ENCODE data around the gene BPI.

BPI gene

DNA sequence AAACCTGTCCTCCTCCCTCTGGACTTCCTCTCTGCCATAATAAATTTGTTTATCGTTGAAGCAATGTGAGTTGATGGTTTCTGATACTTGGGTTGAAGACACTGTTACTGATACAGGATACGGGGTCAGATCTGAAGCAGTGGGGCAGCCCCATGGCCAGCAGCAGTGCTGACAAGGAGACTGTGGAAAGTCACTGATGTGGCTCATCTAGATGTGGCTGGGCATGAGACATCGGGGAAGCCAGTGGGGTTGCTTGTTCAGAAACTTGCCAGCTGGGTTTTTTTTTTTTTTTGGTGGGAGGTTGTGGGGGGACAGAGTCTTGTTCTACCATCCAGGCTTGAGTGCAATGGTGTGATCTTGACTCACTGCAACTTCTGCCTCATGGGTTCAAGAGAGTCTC lies 2.6 kb upstream of the BPI start:
- Histone ChIP-seq H3K79me2 (ENCODE audit: insufficient read depth, low read length) (no peaks in the 10 kb centered on the region), H3K36me3 (ENCODE audit: insufficient read depth, low read length) (no peaks in the 10 kb centered on the region)

GRCh38 chr20:38302786-38303185 lies 1.2 kb upstream of the BPI start:
- H3K27ac ChIP-seq (ENCODE audit: low read depth, low read length, poor library complexity, severe bottlenecking): no peak overlapping the region
- no peaks in the 10 kb centered on the region for H4K20me1 ChIP-seq (ENCODE audit: insufficient read depth, low read length)
- no peaks in the 10 kb centered on the region for H3K9me3 ChIP-seq (ENCODE audit: low read length)
- H3K9ac ChIP-seq (ENCODE audit: low read length): no peak overlapping the region
- H3K4me3 ChIP-seq (ENCODE audit: low read depth, low read length, poor library complexity, severe bottlenecking): no peak overlapping the region
- H3K4me2 ChIP-seq (ENCODE audit: low read length): no peak overlapping the region
- H3F3A ChIP-seq (ENCODE audit: insufficient read depth, low read length): no peaks in the 10 kb centered on the region
- no peaks in the 10 kb centered on the region for H3K9me2 ChIP-seq (ENCODE audit: low read depth, low read length)
- no peak overlapping the region for H2AFZ ChIP-seq (ENCODE audit: low read length)
- no peaks in the 10 kb centered on the region for H3K79me2 ChIP-seq (ENCODE audit: insufficient read depth, low read length)
- H3K27me3 ChIP-seq (ENCODE audit: insufficient read depth, low read length): no peaks in the 10 kb centered on the region
- H3K4me1 ChIP-seq (ENCODE audit: insufficient read depth, low read length, severe bottlenecking): no peaks in the 10 kb centered on the region
- H3K36me3 ChIP-seq (ENCODE audit: insufficient read depth, low read length): no peaks in the 10 kb centered on the region
- TF ChIP-seq, protein P1, sequence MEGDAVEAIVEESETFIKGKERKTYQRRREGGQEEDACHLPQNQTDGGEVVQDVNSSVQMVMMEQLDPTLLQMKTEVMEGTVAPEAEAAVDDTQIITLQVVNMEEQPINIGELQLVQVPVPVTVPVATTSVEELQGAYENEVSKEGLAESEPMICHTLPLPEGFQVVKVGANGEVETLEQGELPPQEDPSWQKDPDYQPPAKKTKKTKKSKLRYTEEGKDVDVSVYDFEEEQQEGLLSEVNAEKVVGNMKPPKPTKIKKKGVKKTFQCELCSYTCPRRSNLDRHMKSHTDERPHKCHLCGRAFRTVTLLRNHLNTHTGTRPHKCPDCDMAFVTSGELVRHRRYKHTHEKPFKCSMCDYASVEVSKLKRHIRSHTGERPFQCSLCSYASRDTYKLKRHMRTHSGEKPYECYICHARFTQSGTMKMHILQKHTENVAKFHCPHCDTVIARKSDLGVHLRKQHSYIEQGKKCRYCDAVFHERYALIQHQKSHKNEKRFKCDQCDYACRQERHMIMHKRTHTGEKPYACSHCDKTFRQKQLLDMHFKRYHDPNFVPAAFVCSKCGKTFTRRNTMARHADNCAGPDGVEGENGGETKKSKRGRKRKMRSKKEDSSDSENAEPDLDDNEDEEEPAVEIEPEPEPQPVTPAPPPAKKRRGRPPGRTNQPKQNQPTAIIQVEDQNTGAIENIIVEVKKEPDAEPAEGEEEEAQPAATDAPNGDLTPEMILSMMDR (IDR thresholded peaks at IDR 0.05; ENCODE audit: low read length): no peak
- no peak for TF ChIP-seq EZH2 (IDR thresholded peaks at IDR 0.05; ENCODE audit: borderline replicate concordance, low read length)

More for the DNA sequence above, 2.6 kb upstream of the BPI start:
- Histone ChIP-seq H3K27me3 (ENCODE audit: insufficient read depth, low read length) (no peaks in the 10 kb centered on the region), H3K4me2 (ENCODE audit: low read length) (no peak overlapping the region), H3K4me3 (ENCODE audit: low read depth, low read length, poor library complexity, severe bottlenecking) (no peak overlapping the region), H3K4me1 (ENCODE audit: insufficient read depth, low read length, severe bottlenecking) (no peaks in the 10 kb centered on the region), H3K9ac (ENCODE audit: low read length) (no peak overlapping the region), H4K20me1 (ENCODE audit: insufficient read depth, low read length) (no peaks in the 10 kb centered on the region), H3K9me3 (ENCODE audit: low read length) (no peaks in the 10 kb centered on the region), H3K27ac (ENCODE audit: low read depth, low read length, poor library complexity, severe bottlenecking) (no peak overlapping the region), H2AFZ (ENCODE audit: low read length) (no peak overlapping the region), H3F3A (ENCODE audit: insufficient read depth, low read length) (no peaks in the 10 kb centered on the region), H3K9me2 (ENCODE audit: low read depth, low read length) (no peaks in the 10 kb centered on the region)
- TF ChIP-seq, protein P1 (IDR thresholded peaks at IDR 0.05; ENCODE audit: low read length): no peak
- TF ChIP-seq EZH2 (IDR thresholded peaks at IDR 0.05; ENCODE audit: borderline replicate concordance, low read length): no peak

GRCh38 chr20:38304845-38305447 lies 990 bp downstream of the BPI start:
- Histone ChIP-seq H3K4me2 (ENCODE audit: low read length) (no peak overlapping the region), H4K20me1 (ENCODE audit: insufficient read depth, low read length) (no peaks in the 10 kb centered on the region), H3K27ac (ENCODE audit: low read depth, low read length, poor library complexity, severe bottlenecking) (no peak overlapping the region), H3K9me3 (ENCODE audit: low read length) (no peaks in the 10 kb centered on the region), H3K36me3 (ENCODE audit: insufficient read depth, low read length) (no peaks in the 10 kb centered on the region), H3K9me2 (ENCODE audit: low read depth, low read length) (no peaks in the 10 kb centered on the region), H3F3A (ENCODE audit: insufficient read depth, low read length) (no peaks in the 10 kb centered on the region), H3K79me2 (ENCODE audit: insufficient read depth, low read length) (no peaks in the 10 kb centered on the region), H2AFZ (ENCODE audit: low read length) (no peak overlapping the region), H3K4me1 (ENCODE audit: insufficient read depth, low read length, severe bottlenecking) (no peaks in the 10 kb centered on the region), H3K9ac (ENCODE audit: low read length) (no peak overlapping the region), H3K27me3 (ENCODE audit: insufficient read depth, low read length) (no peaks in the 10 kb centered on the region), H3K4me3 (ENCODE audit: low read depth, low read length, poor library complexity, severe bottlenecking) (no peak overlapping the region)
- TF ChIP-seq, protein P1 (IDR thresholded peaks at IDR 0.05; ENCODE audit: low read length): peak; percentile 59
- TF ChIP-seq EZH2 (IDR thresholded peaks at IDR 0.05; ENCODE audit: borderline replicate concordance, low read length): no peak
